K562 (cell line): ENCODE results near the gene TRPM4. TPM values are rescaled to one million over a fixed set of nuclear protein-coding genes. Genes with fewer than 3 reads are reported as not detected.

Source experiments
- BCL6 ChIP-seq: fragments of 250-450 bp; sonication (Bioruptor Pico); IDR thresholded peaks from 2 replicates; pipeline ENCODE4 v1.4.0; 2020
- CCAR2 ChIP-seq: fragments of 200-400 bp; formaldehyde crosslinking; IDR thresholded peaks from 2 replicates; pipeline ENCODE4 v1.6.1; 2017; ENCODE audit warnings: mild to moderate bottlenecking, low read depth, low read length
- HDAC2 ChIP-seq: fragments of 450-650 bp; IDR thresholded peaks from 2 replicates; pipeline ENCODE4 v1.6.1; 2016; ENCODE audit warnings: mild to moderate bottlenecking
- HDAC8 ChIP-seq: fragments of 450-650 bp; IDR thresholded peaks from 2 replicates; pipeline ENCODE4 v1.6.1; 2016; ENCODE audit warnings: mild to moderate bottlenecking, missing genetic modification characterization, moderate library complexity, missing compliant biosample characterization
- HMGN3 ChIP-seq: IDR thresholded peaks from 2 replicates; pipeline ENCODE4 v1.6.1; 2011; ENCODE audit warnings: borderline replicate concordance, low read depth, mild to moderate bottlenecking, mixed read lengths, low read length; ENCODE audit not compliant: insufficient read length; ENCODE audit errors: extremely low read depth
- PHF21A ChIP-seq: fragments of 450-650 bp; IDR thresholded peaks from 2 replicates; pipeline ENCODE4 v1.6.1; 2017; ENCODE audit warnings: low read depth, borderline replicate concordance
- RBFOX2 ChIP-seq: fragments of 200-400 bp; formaldehyde crosslinking; IDR thresholded peaks from 2 replicates; pipeline ENCODE4 v1.6.1; 2017; ENCODE audit warnings: low read depth, mild to moderate bottlenecking, low read length, moderate library complexity
- RBM15 ChIP-seq: fragments of 200-400 bp; formaldehyde crosslinking; IDR thresholded peaks from 2 replicates; pipeline ENCODE4 v1.6.1; 2018; ENCODE audit warnings: mild to moderate bottlenecking, low read length, moderate library complexity; ENCODE audit not compliant: insufficient read depth
- RCOR1 ChIP-seq, 2 experiments: IDR thresholded peaks; 2 replicates each; pipeline ENCODE4 v1.6.1; 2012; ENCODE audit warnings: low read depth in 2 of 2, low read length in 2 of 2, borderline replicate concordance in 1 of 2, improper control_type of control experiment in 1 of 2
- SRSF7 ChIP-seq: fragments of 200-400 bp; formaldehyde crosslinking; optimal IDR thresholded peaks from 2 replicates; pipeline ENCODE3; 2017; ENCODE audit warnings: mild to moderate bottlenecking, low read depth, low read length
- TAF7 ChIP-seq: fragments of 450-650 bp; IDR thresholded peaks from 2 replicates; pipeline ENCODE4 v1.6.1; 2016; ENCODE audit warnings: missing genetic modification characterization, missing compliant biosample characterization
- TOE1 ChIP-seq, 2 experiments: fragments of 450-650 bp in 1 of 2; sonication (generic) in 1 of 2; formaldehyde crosslinking in 1 of 2; IDR thresholded peaks; 2 replicates each; pipeline versions ENCODE4 v1.7.1 to v1.8.0; 2016 to 2022; ENCODE audit warnings: borderline replicate concordance in 2 of 2, mild to moderate bottlenecking in 2 of 2, antibody characterized with exemption in 1 of 2, inconsistent platforms in 1 of 2, low read depth in 1 of 2, missing genetic modification reagents in 1 of 2, moderate library complexity in 1 of 2
- YY1 ChIP-seq, 3 experiments: IDR thresholded peaks; 2 replicates each; pipeline ENCODE4 v1.6.1; 2011; ENCODE audit warnings: low read length in 2 of 3, mild to moderate bottlenecking in 2 of 3, moderate library complexity in 2 of 3, borderline replicate concordance in 1 of 3, control low read depth in 1 of 3, low read depth in 1 of 3; ENCODE audit not compliant: insufficient read depth in 3 of 3, insufficient replicate concordance in 2 of 3, control insufficient read depth in 1 of 3, insufficient read length in 1 of 3; ENCODE audit errors: extremely low read depth in 1 of 3
- ZNF696 ChIP-seq: fragments of 250-450 bp; sonication (Bioruptor Pico); conservative IDR thresholded peaks from 2 replicates; pipeline ENCODE4 v1.4.0; 2020; ENCODE audit warnings: mild to moderate bottlenecking, moderate library complexity
- polyA plus RNA-seq, 8 experiments: library from polyadenylated mRNA; depleted of rRNA in 4 of 8; stranded (reverse) in 5 of 8; unstranded in 3 of 8; fragments of >200 nt; fragmentation: Nextera tagmentation in 2 of 8; fragmentation: Illumina TruSeq in 1 of 8; extraction: Ambion mirVana in 2 of 8; extraction: Trizol in 1 of 8; gene quantifications; 2 replicates each; pipeline versions ENCODE4 v1.2.1 to v1.2.3, GENCODE V29; 2011 to 2014; ENCODE audit warnings: inconsistent platforms in 1 of 8, missing spikeins in 1 of 8
- total RNA-seq, 7 experiments: library from RNA; depleted of rRNA in 6 of 7; stranded (reverse); fragments of >200 nt in 6 of 7; fragmentation: Illumina TruSeq in 2 of 7; extraction: Trizol in 2 of 7; gene quantifications; 2 replicates each; pipeline versions ENCODE4 v1.2.1 to v1.2.3, GENCODE V29; 2011 to 2021; ENCODE audit warnings: low replicate concordance in 1 of 7
- TF ChIP-seq, protein P1 (sequence below): sonication (generic); formaldehyde crosslinking; IDR thresholded peaks from 2 replicates; pipeline ENCODE4 v1.8.0; 2022; ENCODE audit warnings: mild to moderate bottlenecking, missing genetic modification reagents, borderline replicate concordance
- TF ChIP-seq, protein P2 (sequence below): fragments of 450-650 bp; IDR thresholded peaks from 2 replicates; pipeline ENCODE4 v1.7.0; 2016; ENCODE audit warnings: borderline replicate concordance
- TF ChIP-seq, protein P3 (sequence below): fragments of 450-650 bp; formaldehyde crosslinking; IDR thresholded peaks from 2 replicates; pipeline ENCODE4 v1.4.0; 2022; ENCODE audit warnings: missing genetic modification characterization
- TF ChIP-seq, protein P4 (sequence below): sonication (generic); formaldehyde crosslinking; IDR thresholded peaks from 2 replicates; pipeline ENCODE4 v1.9.0; 2022; ENCODE audit warnings: mild to moderate bottlenecking, missing genetic modification reagents
- TF ChIP-seq, protein P5 (sequence below): fragments of 450-650 bp; formaldehyde crosslinking; IDR thresholded peaks from 2 replicates; pipeline ENCODE4 v1.4.0; 2020; ENCODE audit warnings: mild to moderate bottlenecking

TRPM4 gene
- total and polyA plus RNA-seq, 9 of the 15 experiments (the other 6 are each of a cell fraction or from before 2014, with no cell fraction given): 6.5 to 45.4 (median 15.2) TPM

DNA sequence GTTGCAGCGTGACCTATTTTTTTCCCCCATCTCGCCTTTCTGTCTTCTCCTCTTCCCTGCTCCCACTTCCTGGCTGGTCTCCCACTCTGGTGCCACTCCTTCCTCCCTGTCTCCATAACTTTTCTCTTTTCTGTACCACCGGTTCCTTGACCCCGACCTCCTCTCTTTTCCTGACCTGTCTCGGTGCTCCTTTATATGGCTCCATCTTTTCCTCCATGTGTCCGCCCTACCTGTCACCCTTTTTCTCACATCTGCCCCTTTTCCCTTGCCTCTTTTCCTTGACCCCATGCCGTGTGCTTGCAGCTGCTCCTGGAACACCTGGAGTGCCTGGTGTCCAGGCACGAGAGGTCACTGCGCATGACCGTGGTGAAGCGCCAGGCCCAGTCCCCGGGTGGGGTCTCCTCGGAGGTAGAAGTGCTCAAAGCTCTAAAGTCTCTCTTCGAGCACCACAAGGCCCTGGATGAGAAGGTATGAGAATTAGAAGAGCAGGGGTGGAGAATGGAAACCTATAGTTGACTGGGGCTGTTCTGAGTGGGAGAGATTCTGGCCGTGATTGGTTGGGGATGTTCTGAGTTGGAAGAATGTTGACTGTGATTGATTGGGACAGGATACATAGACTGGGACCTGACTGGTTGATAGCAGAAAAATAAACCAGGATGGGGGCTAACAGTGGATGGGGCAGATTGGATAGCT, 28.9 kb upstream of the TRPM4 start (continued):
- TF ChIP-seq, protein P1, sequence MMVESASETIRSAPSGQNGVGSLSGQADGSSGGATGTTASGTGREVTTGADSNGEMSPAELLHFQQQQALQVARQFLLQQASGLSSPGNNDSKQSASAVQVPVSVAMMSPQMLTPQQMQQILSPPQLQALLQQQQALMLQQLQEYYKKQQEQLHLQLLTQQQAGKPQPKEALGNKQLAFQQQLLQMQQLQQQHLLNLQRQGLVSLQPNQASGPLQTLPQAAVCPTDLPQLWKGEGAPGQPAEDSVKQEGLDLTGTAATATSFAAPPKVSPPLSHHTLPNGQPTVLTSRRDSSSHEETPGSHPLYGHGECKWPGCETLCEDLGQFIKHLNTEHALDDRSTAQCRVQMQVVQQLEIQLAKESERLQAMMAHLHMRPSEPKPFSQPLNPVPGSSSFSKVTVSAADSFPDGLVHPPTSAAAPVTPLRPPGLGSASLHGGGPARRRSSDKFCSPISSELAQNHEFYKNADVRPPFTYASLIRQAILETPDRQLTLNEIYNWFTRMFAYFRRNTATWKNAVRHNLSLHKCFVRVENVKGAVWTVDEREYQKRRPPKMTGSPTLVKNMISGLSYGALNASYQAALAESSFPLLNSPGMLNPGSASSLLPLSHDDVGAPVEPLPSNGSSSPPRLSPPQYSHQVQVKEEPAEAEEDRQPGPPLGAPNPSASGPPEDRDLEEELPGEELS (CRISPR knock-in tag): no peak
- TF ChIP-seq BCL6 (CRISPR knock-in tag) (no peak), RBFOX2 (no peak), HDAC8 (tag) (no peak), TAF7 (tag) (no peak), TOE1 (IDR thresholded peaks at IDR 0.05; ENCODE audit: borderline replicate concordance) (0 out of 2 replicates have a peak, but pooled peaks have one; percentile 7), TOE1 (CRISPR knock-in tag; IDR thresholded peaks at IDR 0.05; ENCODE audit: borderline replicate concordance, low read depth) (no peak), HDAC2 (0 out of 2 replicates have a peak, but pooled peaks have one; percentile 31), PHF21A (peak; percentile 79; the same call in 1 of the 2 replicates), RBM15 (no peak), YY1 (IDR thresholded peaks at IDR 0.05; ENCODE audit: borderline replicate concordance in 1 of 3, control insufficient read depth in 1 of 3, extremely low read depth in 1 of 3, insufficient read depth in 3 of 3, insufficient read length in 1 of 3, insufficient replicate concordance in 2 of 3, low read depth in 1 of 3, low read length in 2 of 3) (peak in 1 of 3 experiments; percentile 32), SRSF7 (no peak), CCAR2 (0 out of 2 replicates have a peak, but pooled peaks have one; percentile 42), ZNF696 (CRISPR knock-in tag) (no peak), HMGN3 (no peak), RCOR1 (IDR thresholded peaks at IDR 0.05; ENCODE audit: borderline replicate concordance in 1 of 2, low read depth in 2 of 2, low read length in 2 of 2) (0 out of 4 replicates have a peak, but pooled peaks of 1 of the 2 experiments have one; percentile 2)
- TF ChIP-seq, protein P2, sequence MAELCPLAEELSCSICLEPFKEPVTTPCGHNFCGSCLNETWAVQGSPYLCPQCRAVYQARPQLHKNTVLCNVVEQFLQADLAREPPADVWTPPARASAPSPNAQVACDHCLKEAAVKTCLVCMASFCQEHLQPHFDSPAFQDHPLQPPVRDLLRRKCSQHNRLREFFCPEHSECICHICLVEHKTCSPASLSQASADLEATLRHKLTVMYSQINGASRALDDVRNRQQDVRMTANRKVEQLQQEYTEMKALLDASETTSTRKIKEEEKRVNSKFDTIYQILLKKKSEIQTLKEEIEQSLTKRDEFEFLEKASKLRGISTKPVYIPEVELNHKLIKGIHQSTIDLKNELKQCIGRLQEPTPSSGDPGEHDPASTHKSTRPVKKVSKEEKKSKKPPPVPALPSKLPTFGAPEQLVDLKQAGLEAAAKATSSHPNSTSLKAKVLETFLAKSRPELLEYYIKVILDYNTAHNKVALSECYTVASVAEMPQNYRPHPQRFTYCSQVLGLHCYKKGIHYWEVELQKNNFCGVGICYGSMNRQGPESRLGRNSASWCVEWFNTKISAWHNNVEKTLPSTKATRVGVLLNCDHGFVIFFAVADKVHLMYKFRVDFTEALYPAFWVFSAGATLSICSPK: no peak
- TF ChIP-seq, protein P3, sequence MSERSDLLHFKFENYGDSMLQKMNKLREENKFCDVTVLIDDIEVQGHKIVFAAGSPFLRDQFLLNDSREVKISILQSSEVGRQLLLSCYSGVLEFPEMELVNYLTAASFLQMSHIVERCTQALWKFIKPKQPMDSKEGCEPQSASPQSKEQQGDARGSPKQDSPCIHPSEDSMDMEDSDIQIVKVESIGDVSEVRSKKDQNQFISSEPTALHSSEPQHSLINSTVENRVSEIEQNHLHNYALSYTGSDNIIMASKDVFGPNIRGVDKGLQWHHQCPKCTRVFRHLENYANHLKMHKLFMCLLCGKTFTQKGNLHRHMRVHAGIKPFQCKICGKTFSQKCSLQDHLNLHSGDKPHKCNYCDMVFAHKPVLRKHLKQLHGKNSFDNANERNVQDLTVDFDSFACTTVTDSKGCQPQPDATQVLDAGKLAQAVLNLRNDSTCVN (CRISPR knock-in tag): 0 out of 2 replicates have a peak, but pooled peaks have one; percentile 12
- TF ChIP-seq, protein P4, sequence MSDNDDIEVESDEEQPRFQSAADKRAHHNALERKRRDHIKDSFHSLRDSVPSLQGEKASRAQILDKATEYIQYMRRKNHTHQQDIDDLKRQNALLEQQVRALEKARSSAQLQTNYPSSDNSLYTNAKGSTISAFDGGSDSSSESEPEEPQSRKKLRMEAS: peak; percentile 18; the same call in 1 of the 2 replicates
- TF ChIP-seq, protein P5, sequence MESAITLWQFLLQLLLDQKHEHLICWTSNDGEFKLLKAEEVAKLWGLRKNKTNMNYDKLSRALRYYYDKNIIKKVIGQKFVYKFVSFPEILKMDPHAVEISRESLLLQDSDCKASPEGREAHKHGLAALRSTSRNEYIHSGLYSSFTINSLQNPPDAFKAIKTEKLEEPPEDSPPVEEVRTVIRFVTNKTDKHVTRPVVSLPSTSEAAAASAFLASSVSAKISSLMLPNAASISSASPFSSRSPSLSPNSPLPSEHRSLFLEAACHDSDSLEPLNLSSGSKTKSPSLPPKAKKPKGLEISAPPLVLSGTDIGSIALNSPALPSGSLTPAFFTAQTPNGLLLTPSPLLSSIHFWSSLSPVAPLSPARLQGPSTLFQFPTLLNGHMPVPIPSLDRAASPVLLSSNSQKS (CRISPR knock-in tag): no peak
